ENCODE results near the gene PTPRN2. TPM values are rescaled to one million over a fixed set of nuclear protein-coding genes. Genes with fewer than 3 reads are reported as not detected.

PTPRN2 gene
- total and polyA plus RNA-seq, 2 of the 8 experiments (the other 6 are each of a cell fraction or from before 2014, with no cell fraction given): 2.6 to 4.5 TPM

DNA sequence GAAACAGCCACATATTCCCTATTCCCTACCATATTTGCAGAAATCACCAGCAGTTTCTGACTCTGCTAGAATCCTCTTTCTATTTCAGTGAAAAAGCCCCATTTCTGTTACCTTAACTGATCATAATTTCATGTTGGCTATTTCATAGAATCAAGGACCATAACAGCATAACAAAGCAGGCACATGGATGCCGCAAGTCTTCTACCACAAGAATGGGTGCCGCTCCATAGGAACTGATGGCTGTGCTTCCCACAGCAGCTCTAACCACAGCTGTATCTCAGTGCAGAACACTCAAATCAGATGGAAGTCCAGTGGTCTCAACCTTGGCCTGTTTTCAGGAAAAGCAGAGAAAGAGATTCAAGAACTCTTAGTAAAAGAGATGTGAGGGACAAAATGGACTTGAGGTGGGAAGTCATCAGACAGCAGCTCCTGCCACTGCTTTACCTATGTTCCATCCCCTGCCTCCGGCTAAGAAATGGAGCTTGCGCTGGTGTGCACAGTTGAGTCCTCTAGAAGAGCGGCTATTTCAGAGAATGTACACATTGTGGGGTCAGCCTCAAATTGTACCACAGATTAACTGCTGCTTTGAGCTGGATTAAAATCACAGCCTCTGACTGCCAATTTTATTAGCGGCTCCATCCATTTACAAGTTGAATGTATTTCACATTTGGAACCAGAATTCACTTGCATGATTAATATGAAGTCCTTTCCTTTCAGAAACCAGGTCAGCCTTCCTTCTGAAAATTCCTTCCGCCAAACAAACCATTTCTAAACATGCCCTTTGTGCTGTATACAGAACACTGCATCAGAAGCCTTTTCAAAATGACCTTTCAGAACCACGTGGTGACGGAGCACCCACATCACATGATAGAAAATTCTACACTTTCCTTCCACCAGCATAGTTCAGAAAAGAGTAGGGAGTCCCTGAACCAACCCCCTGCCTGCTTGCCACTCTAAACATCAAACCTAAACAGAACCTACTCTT lies 7.7 kb downstream of the PTPRN2 start (continued):
- TF ChIP-seq GABPA (IDR thresholded peaks at IDR 0.05; ENCODE audit: borderline replicate concordance, insufficient read depth, low read length): no peak

Data from H1 (cell line).